HepG2 (cell line): Measurements from ENCODE around the gene CUL9. TPM values are rescaled to one million over a fixed set of nuclear protein-coding genes. Genes with fewer than 3 reads are reported as not detected.

ENCODE experiments used
- ATRX ChIP-seq: sonication (generic); formaldehyde crosslinking; IDR thresholded peaks from 2 replicates; pipeline ENCODE4 v1.4.0; 2020; ENCODE audit warnings: missing genetic modification reagents, borderline replicate concordance
- KDM4B ChIP-seq: sonication (generic); formaldehyde crosslinking; IDR thresholded peaks from 2 replicates; pipeline ENCODE4 v1.4.0; 2020; ENCODE audit warnings: missing genetic modification reagents
- KIAA2018 ChIP-seq: sonication (generic); formaldehyde crosslinking; IDR thresholded peaks from 2 replicates; pipeline ENCODE4 v1.5.0; 2020; ENCODE audit warnings: mild to moderate bottlenecking, missing genetic modification reagents, borderline replicate concordance
- SALL2 ChIP-seq: sonication (generic); formaldehyde crosslinking; IDR thresholded peaks from 2 replicates; pipeline ENCODE4 v1.8.1; 2023; ENCODE audit warnings: mild to moderate bottlenecking, missing genetic modification reagents, inconsistent platforms
- TCF7 ChIP-seq: sonication (generic); IDR thresholded peaks from 2 replicates; pipeline ENCODE4 v1.6.1; 2016; ENCODE audit warnings: antibody characterized with exemption, low read depth
- THAP9 ChIP-seq: sonication (generic); formaldehyde crosslinking; IDR thresholded peaks from 2 replicates; pipeline ENCODE4; 2020; ENCODE audit warnings: missing genetic modification reagents, mild to moderate bottlenecking, borderline replicate concordance
- ZFP62 ChIP-seq: sonication (generic); formaldehyde crosslinking; IDR thresholded peaks from 2 replicates; pipeline ENCODE4 v1.4.0; 2020; ENCODE audit warnings: missing genetic modification reagents
- ZNF30 ChIP-seq: sonication (generic); formaldehyde crosslinking; IDR thresholded peaks from 2 replicates; pipeline ENCODE4 v1.5.0; 2020; ENCODE audit warnings: mild to moderate bottlenecking, missing genetic modification reagents
- ZNF331 ChIP-seq: sonication (generic); formaldehyde crosslinking; IDR thresholded peaks from 2 replicates; pipeline ENCODE4 v1.4.0; 2020; ENCODE audit warnings: missing genetic modification reagents
- ZNF44 ChIP-seq: sonication (generic); formaldehyde crosslinking; IDR thresholded peaks from 2 replicates; pipeline ENCODE4 v1.5.1; 2020; ENCODE audit warnings: mild to moderate bottlenecking, missing genetic modification reagents
- ZNF678 ChIP-seq: sonication (generic); formaldehyde crosslinking; IDR thresholded peaks from 2 replicates; pipeline ENCODE4 v1.4.0; 2020; ENCODE audit warnings: mild to moderate bottlenecking, missing genetic modification reagents
- ZNF792 ChIP-seq: IDR thresholded peaks from 2 replicates; pipeline ENCODE4 v1.6.1; 2016
- ZNF800 ChIP-seq: sonication (generic); formaldehyde crosslinking; IDR thresholded peaks from 2 replicates; pipeline ENCODE4 v1.4.0; 2020; ENCODE audit warnings: missing genetic modification reagents
- polyA plus RNA-seq, 8 experiments: library from polyadenylated mRNA; depleted of rRNA in 3 of 8; stranded (reverse) in 7 of 8; unstranded in 1 of 8; fragments of >200 nt; fragmentation: Illumina TruSeq in 4 of 8; extraction: Trizol in 4 of 8; gene quantifications; 2 replicates each; pipeline versions ENCODE4 v1.2.1 to v1.2.3, GENCODE V29; 2011 to 2016; ENCODE audit warnings: low read depth in 4 of 8, missing spikeins in 1 of 8, mixed read lengths in 1 of 8; ENCODE audit not compliant: insufficient read depth in 1 of 8
- total RNA-seq, 5 experiments: library from RNA; depleted of rRNA; stranded (reverse); fragments of >200 nt; fragmentation: Illumina TruSeq; extraction: Trizol; gene quantifications; 2 replicates each; pipeline ENCODE4 v1.2.3, GENCODE V29; 2016; ENCODE audit warnings: low read depth in 1 of 5

Gene CUL9
- total and polyA plus RNA-seq, 2 of the 13 experiments (the other 11 are each of a cell fraction or from before 2014, with no cell fraction given): 11.4 to 13.7 TPM

- no peak for TF ChIP-seq KIAA2018 (CRISPR knock-in tag)
- no peak for TF ChIP-seq ZNF678 (CRISPR knock-in tag)
- TF ChIP-seq TCF7: no peak
- TF ChIP-seq KDM4B (CRISPR knock-in tag): peak; percentile 82
- TF ChIP-seq ZNF44 (CRISPR knock-in tag): no peak; the same call in 1 of the 2 replicates
- no peak for TF ChIP-seq ZNF30
- TF ChIP-seq ZFP62 (CRISPR knock-in tag): no peak
- TF ChIP-seq ATRX (CRISPR knock-in tag): no peak
- 0 out of 2 replicates have a peak, but pooled peaks have one; percentile 28 for TF ChIP-seq THAP9
- TF ChIP-seq ZNF331 (CRISPR knock-in tag): peak; percentile 79
- 0 out of 2 replicates have a peak, but pooled peaks have one; percentile 57 for TF ChIP-seq ZNF792 (CRISPR knock-in tag)
- no peak for TF ChIP-seq SALL2 (CRISPR knock-in tag)
- TF ChIP-seq ZNF800: no peak
These were observed 81.5 kb downstream of the CUL9 start (continued) for GRCh38 chr6:43263314-43264178.
